Lower leg skin (tissue), 3 donors: Measurements from ENCODE around the gene DAAM2.

Source experiments
- CTCF ChIP-seq, 3 donors: fragments of 450-650 bp; IDR thresholded peaks; one replicate each; pipeline ENCODE4 v1.5.1; 2016; ENCODE audit warnings: antibody characterized with exemption in 3 of 3, mild to moderate bottlenecking in 3 of 3, moderate library complexity in 2 of 3
- POLR2A ChIP-seq, 2 donors: fragments of 450-650 bp; IDR thresholded peaks; one replicate each; pipeline ENCODE4 v1.6.1; 2016 to 2017; ENCODE audit warnings: antibody characterized with exemption in 2 of 2, mild to moderate bottlenecking in 1 of 2, moderate library complexity in 1 of 2

DNA sequence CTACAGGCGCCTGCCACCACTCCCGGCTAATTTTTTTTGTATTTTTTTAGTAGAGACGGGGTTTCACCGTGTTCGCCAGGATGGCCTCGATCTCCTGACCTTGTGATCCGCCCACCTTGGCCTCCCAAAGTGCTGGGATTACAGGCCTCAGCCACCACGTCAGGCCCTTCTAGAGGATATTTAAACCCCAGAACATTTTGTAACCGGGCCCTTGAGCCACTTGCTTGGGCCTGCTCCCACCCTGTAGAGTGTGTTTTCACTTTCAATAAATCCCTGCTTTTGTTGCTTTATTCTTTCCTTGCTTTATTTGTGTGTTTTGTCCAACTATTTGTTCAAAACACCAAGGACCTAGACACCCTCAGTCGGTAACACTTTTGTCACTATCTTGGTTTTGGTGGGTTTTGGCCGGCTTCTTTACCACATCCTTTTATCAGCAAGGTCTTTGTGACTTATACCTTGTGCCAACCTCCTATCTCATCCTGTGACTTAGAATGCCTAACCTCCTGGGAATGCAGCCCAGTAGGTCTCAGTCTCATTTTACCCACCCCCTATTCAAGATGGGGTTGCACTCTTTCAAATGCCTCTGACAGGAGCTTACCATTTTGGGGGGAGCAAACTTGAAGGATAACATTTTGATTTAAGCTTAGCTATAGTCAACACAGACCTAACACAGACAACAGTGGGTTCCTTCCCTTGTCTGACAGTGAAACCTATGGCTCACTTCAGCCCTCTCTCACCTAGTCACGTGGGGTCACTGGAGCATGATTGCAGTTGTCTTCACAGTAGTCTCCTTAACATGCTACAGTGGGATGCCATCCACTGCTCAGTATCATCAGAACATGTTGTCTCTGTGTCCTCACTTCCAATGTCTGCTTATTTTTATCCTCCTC, 39.1 kb upstream of the DAAM2 start:
- TF ChIP-seq CTCF (IDR thresholded peaks at IDR 0.05) (no peak), POLR2A (IDR thresholded peaks at IDR 0.05) (no peak)
